UCSD-AML1 (cell line): ENCODE results near the gene CILP2.

Source experiments
- DNase-seq: peaks from one replicate; lab custom pipeline; 2025; ENCODE audit not compliant: unreplicated experiment; lab: John Stamatoyannopoulos, UW

Gene CILP2

DNA sequence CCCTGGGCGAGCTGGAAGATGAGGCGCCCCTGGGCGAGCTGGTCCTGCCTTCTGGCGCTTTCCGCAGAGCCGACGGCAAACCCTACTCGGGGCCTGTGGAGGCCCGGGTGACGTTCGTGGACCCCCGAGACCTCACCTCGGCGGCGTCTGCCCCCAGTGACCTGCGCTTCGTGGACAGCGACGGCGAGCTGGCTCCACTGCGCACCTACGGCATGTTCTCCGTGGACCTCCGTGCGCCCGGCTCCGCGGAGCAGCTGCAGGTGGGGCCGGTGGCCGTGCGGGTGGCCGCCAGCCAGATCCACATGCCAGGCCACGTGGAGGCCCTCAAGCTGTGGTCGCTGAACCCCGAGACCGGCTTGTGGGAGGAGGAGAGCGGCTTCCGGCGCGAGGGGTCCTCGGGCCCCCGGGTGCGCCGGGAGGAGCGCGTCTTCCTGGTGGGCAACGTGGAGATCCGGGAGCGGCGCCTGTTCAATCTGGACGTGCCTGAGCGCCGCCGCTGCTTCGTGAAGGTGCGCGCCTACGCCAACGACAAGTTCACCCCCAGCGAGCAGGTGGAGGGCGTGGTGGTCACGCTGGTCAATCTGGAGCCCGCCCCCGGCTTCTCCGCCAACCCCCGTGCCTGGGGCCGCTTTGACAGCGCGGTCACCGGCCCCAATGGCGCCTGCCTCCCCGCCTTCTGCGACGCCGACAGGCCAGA, 6.3 kb downstream of the CILP2 start:
- DNase-seq: no peak

DNA sequence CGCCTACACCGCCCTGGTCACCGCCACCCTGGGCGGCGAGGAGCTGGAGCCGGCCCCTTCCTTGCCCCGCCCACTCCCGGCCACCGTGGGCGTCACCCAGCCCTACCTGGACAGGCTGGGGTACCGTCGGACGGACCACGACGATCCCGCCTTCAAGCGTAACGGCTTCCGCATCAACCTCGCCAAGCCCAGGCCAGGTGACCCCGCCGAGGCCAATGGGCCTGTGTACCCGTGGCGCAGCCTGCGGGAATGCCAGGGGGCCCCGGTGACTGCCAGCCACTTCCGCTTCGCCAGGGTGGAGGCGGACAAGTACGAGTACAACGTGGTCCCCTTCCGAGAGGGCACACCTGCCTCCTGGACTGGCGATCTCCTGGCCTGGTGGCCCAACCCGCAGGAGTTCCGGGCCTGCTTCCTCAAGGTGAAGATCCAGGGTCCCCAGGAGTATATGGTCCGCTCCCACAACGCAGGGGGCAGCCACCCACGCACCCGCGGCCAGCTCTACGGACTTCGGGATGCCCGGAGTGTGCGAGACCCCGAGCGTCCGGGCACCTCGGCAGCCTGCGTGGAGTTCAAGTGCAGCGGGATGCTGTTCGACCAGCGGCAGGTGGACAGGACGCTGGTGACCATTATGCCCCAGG, 7.0 kb downstream of the CILP2 start:
- no peak for DNase-seq

DNA sequence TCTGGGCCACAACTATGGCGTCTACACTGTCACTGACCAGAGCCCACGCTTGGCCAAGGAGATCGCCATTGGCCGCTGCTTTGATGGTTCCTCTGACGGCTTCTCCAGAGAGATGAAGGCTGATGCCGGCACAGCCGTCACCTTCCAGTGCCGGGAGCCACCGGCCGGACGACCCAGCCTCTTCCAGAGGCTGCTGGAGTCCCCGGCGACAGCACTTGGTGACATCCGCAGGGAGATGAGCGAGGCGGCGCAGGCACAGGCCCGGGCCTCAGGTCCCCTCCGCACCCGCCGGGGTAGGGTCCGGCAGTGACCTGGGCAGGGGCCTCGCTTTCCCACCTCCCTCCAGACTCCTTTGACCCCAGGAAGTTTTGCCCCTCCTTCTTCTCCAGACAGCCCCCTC, 7.6 kb downstream of the CILP2 start:
- DNase-seq: no peak

DNA sequence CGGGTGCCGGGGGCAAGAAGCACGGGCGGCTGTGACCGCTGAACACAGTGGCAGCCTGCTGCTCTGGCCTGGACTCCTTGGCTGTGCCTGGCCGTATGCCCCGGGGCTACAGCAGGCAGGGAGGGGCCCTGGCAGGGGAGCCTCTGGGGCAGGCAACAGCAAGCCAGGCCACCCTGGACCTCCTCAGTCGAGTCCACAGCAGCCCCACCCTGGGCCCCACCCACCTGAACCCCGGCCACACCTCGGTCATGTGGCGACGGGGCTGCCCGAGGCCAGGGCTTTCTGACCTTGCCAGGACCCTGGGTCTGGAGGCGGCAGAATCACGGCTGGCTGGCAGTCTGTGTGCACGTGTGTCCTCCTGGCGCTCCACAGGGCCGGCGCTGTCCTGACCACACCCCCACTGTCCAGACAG, 8.7 kb downstream of the CILP2 start:
- DNase-seq: no peak

DNA sequence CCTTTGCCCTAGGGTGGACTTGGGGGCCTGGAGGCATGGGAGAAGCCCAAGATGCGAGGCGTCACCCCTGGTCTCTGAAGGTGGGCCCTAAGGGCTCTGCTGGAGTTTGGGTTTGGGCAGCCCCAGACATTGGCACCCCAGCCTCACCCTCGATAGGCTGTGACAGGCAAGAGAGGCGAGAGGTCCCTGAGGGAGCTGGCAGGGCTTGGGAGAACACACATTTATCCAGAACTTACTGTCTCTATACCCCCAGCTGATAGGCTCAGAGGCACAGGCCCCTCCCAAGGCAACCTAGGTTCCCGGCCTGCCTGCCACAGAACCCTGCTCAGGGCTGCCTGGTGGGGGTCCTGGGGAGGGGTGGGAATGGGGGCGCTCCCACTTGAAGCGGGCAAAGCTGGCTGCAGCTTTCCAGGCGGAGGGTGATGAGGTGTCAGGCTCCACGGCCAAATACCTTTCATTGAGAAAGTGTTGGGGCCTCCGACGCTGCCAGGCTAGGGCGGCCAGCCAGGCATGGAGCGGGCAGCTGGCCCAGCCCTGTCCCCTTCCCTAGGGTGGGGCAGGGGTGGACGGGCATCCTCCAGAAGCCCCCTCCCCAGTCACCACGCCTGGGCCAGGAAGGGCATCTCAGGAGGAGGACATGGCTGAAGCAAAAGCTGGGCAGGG, 9.7 kb downstream of the CILP2 start:
- DNase-seq: no peak

DNA sequence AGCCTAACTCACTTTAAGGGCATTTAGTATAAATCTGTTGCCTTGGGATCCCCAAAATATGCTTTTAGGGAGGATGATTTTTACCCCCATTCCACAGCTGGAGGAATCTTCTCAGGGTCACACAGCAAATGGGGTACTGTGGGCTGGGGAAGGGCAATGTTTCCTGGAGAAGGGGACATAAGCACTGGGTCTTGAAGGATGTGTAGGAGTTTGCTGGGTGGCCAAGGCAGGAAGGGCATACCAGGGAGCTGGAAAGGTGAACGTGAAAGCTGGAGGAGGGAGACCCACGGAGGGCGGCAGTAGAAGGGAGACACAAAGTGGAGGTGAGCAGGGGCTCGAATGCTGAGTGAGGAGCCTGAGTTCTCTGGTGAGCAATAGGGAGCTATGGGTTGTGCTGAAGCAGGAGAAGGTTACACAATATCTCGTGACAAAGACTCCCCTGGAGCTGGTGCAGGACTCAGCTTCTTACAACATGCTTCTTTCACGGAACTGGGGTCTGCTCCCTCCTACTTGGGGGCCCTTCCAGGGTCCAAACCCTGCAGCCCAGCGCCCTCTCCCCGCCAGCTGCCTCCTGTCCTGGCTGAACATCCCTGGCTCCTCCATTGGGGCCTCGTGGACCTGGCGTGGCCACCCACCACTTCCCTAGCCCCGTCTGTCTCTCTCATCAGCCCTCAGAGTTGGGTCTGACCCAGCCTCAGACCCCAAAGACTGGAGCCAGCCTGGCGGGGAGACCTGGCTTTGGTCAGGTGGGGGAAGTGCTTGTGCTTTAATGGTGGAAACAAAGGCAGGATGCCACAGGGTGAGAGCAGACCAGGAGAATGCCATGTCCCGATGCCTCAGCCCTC, 11.1 kb downstream of the CILP2 start:
- no peak for DNase-seq

DNA sequence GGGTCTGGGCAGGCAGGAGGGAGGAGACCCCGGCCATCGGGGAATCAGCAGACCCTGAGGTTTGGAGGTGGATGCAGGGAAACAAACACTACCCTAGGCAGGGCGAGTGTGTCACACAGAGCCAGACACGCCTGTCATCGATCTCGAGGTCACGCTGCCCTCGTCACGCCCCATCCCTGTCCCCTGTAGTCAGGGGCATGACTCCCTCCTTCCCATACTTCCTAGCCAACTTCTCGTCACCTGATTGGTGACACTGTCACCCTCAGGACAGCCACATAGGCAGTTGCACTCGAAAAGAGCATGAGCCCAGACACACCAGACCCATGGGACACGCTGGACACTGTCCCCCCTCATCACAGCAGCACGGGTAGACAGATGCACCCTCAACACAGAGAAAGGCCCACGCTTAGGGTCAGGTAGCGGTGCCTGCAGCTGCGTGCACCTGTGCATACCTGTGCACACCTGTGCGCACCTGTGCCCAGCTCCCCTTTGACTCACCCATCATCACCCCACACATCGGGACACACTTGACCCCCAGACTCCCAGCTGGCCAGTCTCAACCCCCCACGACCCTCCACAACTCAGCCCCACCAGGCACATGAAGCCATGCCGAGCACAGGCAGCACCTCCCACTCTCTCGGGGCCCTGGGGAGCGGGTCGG, 11.9 kb downstream of the CILP2 start:
- DNase-seq: no peak

DNA sequence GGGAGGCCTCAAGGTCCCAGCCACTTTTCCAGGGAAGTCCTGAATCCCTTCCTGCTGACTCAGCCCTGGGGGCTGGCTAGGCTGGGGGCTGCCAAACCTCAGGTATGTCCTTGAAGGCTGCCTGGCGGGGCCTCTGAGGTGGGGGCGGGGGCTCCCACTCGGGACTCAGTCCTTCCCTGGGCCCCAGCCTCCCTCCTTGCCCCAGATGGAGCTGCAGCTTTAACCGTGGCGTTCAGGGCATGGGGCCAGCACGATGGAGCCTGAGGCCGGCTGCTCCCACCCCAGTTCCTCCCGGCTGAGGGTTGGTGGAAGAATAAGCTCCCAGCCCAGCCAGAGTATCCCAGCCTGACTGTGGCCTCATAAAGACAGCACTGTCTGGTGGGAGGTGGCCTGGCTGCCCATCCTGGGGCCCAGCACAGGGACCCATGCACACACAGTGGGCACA, 12.4 kb downstream of the CILP2 start:
- DNase-seq: no peak

DNA sequence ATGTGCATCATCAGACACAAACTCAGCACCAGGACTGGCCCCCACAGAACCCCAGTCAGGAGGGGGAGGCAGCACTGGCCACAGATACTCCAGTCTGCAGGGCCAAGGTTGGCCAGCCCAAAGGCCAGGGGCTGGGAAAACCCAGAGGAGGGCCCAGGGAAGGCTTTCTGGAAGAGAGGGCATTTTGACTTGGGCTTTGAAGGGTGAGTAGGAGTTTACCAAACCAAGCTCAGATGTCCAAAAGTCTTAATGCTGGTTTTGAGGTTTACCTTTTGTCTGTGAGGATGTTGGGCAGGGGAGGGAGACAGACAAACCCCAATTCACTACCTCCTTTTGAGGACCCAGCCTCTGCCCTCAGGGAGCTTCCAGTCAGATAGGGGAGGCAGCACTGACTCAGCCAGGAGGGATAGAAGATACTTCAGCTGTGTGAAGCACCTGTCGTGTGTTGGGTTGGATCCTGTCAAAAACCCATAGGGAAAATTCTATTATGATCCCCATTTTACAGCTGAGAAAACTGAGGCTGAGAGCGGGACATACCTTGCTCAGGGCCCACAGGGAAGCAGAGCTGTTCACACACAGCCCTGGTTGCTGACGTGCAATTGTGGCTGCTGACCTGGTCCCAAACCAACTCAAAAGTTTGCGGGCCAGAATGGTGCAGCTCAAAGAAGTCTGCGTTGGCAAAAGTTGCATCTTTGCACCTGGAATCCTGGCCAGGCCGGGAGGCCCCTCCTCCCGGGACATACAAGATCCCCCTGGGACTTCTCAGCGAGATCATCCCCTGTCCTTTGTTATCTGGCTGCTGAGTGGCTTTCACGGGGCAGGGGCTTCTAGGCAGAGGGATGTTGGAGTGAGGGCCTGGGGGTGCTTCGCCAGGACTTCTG, 13.1 kb downstream of the CILP2 start:
- no peak for DNase-seq

DNA sequence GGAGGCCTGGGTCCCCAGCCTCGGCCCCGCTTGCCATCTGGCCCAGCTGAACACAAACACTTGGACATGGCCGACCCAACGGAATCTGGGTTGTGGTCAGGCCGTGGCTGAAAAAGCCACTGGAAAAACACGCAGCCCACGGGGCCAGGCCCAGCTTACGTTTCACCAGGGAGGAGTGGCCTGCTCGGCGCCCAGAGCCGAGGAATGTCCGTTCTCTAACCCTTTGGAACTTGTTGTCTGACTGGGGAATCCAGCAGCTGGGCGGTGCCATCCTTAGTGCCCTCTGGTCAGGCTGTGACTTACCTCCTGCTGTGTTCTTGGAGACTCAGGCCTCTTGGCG, 13.8 kb downstream of the CILP2 start:
- no peak for DNase-seq

DNA sequence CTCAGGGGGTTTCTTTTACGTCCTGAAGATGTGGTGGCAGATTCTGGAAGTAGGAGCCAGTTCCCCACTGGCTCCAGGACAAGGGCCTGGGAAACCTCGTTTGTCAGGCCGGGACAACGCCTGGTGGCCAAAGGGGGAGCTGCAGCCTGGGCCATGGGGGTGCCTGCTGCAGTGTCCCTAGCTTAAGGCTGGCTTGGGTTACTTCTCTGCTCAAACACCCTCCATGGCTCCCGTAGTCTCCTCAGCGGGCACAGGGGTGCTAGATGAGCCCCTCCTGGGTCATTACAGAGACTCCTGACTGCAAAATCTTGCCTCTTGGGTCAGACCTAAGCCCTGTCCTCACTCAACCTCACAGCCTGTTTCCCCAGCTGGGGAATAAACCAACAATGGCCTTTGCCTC, 14.7 kb downstream of the CILP2 start:
- peak; percentile 29 for DNase-seq

DNA sequence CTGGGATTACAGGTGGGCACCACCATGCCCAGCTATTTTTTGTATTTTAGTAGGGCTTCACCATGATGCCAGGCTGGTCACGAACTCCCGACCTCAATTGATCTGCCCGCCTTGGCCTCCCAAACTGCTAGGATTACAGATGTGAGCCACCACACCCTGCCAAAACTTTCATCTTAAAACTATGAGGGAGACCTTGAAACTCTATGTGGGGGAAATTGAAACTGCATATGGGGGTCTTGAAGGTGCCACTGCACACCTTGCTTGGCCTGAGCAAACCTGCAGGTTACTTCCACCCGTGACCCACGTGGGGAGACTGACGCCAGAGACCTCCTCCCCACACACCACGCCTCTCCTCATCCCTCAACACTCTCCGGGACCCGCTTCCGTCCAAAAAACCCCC, 15.6 kb downstream of the CILP2 start:
- DNase-seq: no peak

DNA sequence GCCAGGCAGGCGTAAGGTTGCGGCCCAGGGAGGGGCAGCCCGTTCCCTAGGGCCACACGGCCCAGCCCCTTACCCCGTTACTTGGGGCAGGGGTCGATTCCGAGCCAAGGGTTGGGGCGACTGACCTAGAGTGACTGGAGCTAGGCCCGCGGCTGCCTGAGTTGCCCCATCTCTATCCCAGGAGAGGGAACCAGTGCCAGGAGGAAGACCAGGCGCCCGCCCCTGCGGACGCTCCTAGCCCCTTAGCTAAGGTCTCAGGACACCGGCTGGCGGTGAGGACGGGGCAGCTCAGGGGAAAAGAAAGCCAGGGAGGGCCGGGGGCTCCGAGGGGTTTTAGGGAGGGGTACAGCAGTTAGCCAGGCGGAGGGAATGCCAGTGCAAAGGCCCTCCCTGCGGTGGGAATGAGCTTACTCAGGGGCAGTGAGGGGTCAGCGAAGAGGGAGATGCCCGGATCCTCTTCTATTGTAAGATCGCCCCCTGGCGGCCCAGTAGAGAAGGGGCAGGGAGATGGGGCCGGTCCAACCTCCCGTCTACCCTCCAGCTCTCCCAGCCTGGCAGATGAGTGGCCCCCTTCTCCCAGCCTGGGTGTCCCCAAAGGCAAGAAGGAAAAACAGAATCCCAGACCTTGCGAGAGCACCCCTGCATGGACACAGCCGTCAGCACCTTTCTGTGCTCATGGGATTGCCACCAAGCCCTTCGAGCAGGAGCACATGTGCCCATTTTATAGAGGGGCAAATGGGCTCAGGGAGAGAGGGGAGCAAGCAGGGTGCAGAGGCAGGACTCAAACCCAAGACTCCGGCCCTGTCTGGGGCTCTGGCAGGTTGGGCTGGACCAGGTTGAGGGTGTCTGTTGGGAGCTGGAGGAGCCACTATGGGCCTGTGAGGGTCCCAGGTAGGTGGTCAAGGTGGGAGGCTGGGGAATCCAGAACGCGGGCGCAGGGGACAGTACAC, 16.3 kb downstream of the CILP2 start:
- DNase-seq: peak; percentile 41

DNA sequence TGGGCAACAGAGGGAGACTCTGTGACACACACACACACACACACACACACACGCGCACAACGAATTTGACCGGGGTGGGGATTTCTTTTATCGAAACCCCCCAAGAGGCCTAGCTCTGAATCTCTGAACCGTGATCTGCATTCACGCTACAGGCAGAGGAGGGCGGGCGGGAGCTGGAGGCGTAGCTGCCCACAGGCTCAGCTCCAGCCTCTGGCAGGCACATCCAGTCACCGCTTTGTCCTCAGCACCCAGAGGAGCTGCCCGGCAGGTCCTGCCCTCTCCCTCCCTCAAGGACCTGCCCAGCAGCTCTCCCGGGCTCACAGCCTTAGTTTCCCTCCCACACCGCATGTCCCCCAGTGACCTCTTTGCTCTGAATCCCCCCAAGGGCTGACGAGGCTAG, 20.0 kb downstream of the CILP2 start:
- DNase-seq: no peak

DNA sequence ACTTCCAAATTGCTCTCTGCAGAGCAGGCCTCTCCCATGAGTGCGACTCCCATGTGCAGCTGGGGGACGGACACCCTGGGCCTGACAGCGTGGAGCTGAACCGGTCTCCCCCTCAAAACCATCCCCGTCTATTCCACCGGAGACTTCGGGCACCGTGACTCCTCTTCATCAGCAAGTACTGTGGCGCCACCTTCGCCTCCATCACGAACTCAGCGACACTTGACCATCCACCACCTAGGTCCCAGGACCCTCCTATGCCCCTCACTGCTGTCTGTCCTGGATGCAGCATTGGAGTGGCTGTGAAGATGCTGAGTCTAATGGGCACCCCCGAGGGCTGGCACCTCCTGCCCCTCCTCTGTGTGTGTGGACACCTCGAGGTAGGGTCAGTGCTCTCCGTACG, 20.6 kb downstream of the CILP2 start:
- no peak for DNase-seq

DNA sequence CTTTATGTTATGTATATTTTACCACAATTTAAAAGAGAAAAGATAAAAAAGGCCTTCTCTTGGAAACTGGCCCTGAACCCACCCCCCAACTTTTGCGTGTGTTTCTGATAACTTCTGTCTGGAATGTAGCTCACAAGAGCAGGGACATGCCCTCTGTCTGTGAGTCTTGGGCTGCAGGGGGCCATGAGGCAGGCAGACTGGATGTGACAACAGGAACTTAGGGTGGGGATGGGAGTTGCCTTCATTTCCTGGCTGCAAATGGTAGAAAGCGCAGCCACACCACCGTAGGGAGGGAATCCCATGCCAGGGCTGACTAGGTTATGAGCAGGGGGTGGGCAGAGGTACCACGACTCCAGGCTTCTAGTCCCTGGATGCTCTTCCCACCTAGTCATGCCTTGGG, 21.9 kb downstream of the CILP2 start:
- peak; percentile 47 for DNase-seq

DNA sequence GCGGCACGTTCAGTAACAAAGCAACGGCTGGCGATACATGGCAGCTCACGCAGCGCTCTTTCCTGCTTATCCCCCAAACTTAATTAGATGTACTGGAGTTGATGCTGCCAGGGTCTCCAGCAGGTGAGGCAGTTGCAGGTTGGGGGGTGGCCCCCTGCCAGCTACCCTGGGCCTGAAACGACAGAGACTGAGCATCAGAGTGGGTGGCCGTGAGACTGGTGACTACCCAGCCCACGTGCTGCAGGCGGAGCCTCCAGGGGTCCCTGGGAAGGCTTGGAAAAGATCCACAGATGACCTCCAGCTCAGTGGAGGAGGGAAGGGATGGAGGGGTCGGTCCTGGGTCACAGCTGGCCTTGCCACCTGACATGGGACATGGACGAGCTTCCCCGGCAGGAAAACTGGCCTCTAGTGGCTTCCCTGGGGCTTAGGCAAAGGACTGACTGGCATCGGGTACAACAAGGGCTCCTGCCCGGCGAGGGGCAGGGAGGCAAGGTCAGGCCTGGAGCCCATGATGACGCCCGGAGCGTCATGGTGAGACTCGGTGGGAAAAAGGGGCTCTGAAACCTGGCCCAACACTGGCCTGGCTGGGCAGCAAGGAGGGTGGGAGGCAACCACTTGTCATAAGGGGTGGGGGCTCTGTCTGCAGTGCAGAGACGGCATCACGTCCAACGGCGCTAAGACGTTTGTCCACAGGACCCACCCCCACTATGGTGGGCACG, 24.0 kb downstream of the CILP2 start:
- no peak for DNase-seq

DNA sequence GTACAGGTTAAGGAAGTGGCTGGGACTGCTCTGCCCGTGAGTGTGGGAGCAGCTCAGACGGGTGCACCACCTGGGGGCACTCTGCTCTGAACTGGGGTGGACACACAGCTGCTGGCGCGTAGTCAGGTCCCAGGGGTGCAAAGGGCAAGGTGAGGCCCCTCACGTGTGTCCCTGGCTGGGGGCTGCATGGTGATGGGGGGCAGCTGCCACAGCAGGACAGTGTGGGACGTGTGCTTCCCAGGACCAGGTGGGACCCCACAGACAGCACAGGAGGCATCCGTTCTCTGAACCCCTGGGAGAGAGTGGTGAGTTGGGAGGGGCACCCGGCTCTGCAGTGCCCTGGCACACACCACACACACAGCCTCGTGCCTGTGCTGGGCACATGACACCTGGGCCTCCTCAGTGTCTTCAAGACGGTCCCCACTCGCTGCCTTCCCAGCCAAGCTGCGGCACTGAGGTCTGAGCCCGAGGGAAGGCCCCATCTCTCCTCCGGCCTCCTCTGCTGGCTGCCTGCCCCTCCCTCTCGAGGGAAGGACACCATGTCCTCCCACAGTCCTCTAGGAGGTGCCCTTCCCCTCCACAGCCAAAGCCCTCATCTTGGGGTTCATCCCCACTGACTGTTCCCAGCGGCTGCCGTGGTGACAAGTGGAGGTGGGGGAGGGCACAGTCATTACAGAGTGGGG, 24.7 kb downstream of the CILP2 start:
- DNase-seq: no peak
